IMR-90 (cell line): ENCODE data around the gene TBCD. TPM values are rescaled to one million over a fixed set of nuclear protein-coding genes. Genes with fewer than 3 reads are reported as not detected.

Experiments used
- ATAC-seq: fragments of 200-7000 bp; cut with Tn5 transposase; 2 replicates; pipeline ENCODE4 v1.9.1; 2020; ENCODE audit warnings: low read depth, mild to moderate bottlenecking, moderate library complexity
- BruUV-seq: library from RNA; stranded (reverse); fragments of 400-500 nt; replicated peaks from 2 replicates; lab custom pipeline; 2021; lab: Mats Ljungman, UMichigan
- CTCF ChIA-PET: fragments of 300-600 bp; formaldehyde crosslinking; extraction: SDS; loops from one replicate; lab custom pipeline; 2021; ENCODE audit warnings: antibody characterized with exemption; lab: Yijun Ruan, JAX
- POLR2A ChIA-PET: fragments of 300-600 bp; sonication (Branson Sonifier 250); formaldehyde crosslinking; loops from one replicate; lab custom pipeline; 2022; ENCODE audit warnings: antibody characterized with exemption; ENCODE audit not compliant: unreplicated experiment; lab: Charles Lee
- DNase-seq: peaks from one replicate; pipeline ENCODE4 v3.0.0; 2013
- H2AFZ ChIP-seq: replicated peaks from 2 replicates; pipeline ENCODE3; 2013; ENCODE audit warnings: low read length, mild to moderate bottlenecking; ENCODE audit not compliant: poor library complexity
- H2AK5ac ChIP-seq: 2 replicates; pipeline ENCODE4 v1.6.1; 2013; ENCODE audit warnings: low read depth, low read length, inconsistent platforms
- H2AK9ac ChIP-seq: replicated peaks from 2 replicates; pipeline ENCODE3; 2013; ENCODE audit warnings: mild to moderate bottlenecking, low read depth, low read length, moderate library complexity; ENCODE audit not compliant: poor library complexity
- H2BK120ac ChIP-seq: 2 replicates; pipeline ENCODE4 v1.6.1; 2013; ENCODE audit warnings: low read depth, low read length, inconsistent platforms
- H2BK15ac ChIP-seq: 3 replicates; pipeline ENCODE4 v1.6.1; 2013; ENCODE audit warnings: low read depth, low read length, inconsistent platforms
- H2BK20ac ChIP-seq: 2 replicates; pipeline ENCODE4 v1.6.1; 2013; ENCODE audit warnings: low read depth, mild to moderate bottlenecking, inconsistent platforms, low read length, moderate library complexity
- H2BK5ac ChIP-seq: 2 replicates; pipeline ENCODE4 v1.6.1; 2013; ENCODE audit warnings: mild to moderate bottlenecking, low read depth, low read length, inconsistent platforms; ENCODE audit not compliant: poor library complexity, severe bottlenecking
- H3K14ac ChIP-seq: replicated peaks from 2 replicates; pipeline ENCODE4 v1.6.1; 2013; ENCODE audit warnings: low read depth, low read length, inconsistent platforms
- H3K18ac ChIP-seq: 2 replicates; pipeline ENCODE4 v1.6.1; 2013; ENCODE audit warnings: low read depth, low read length, control low read depth
- H3K23ac ChIP-seq: 2 replicates; pipeline ENCODE4 v1.6.1; 2013; ENCODE audit warnings: low read depth, low read length, inconsistent platforms
- H3K27ac ChIP-seq: 2 replicates; pipeline ENCODE4 v1.5.1; 2013; ENCODE audit warnings: mild to moderate bottlenecking, control low read depth, low read length; ENCODE audit not compliant: insufficient read depth
- H3K27me3 ChIP-seq: 2 replicates; pipeline ENCODE4 v1.6.1; 2013; ENCODE audit warnings: low read length; ENCODE audit not compliant: control insufficient read depth, insufficient read depth
- H3K36me3 ChIP-seq: 2 replicates; pipeline ENCODE4 v1.6.1; 2013; ENCODE audit warnings: low read length, mixed read lengths; ENCODE audit not compliant: control insufficient read depth, insufficient read depth
- H3K4ac ChIP-seq: 2 replicates; pipeline ENCODE4 v1.6.1; 2013; ENCODE audit warnings: low read depth, low read length, inconsistent platforms
- H3K4me1 ChIP-seq: 2 replicates; pipeline ENCODE4 v1.6.1; 2013; ENCODE audit warnings: low read length, mixed read lengths; ENCODE audit not compliant: control insufficient read depth, insufficient read depth
- H3K4me2 ChIP-seq: 2 replicates; pipeline ENCODE4 v1.6.1; 2013; ENCODE audit warnings: low read depth, mild to moderate bottlenecking, control low read depth, low read length, moderate library complexity
- H3K4me3 ChIP-seq: 2 replicates; pipeline ENCODE4 v1.5.1; 2013; ENCODE audit warnings: low read depth, mild to moderate bottlenecking, control low read depth, low read length, moderate library complexity; ENCODE audit not compliant: insufficient read depth
- H3K56ac ChIP-seq: 2 replicates; pipeline ENCODE4 v1.6.1; 2013; ENCODE audit warnings: low read length, inconsistent platforms; ENCODE audit not compliant: insufficient read depth; ENCODE audit errors: extremely low read depth
- H3K79me1 ChIP-seq, 2 experiments: 2 replicates each; pipeline ENCODE4 v1.6.1; 2013; ENCODE audit warnings: low read length in 2 of 2, inconsistent platforms in 1 of 2, low read depth in 1 of 2
- H3K9ac ChIP-seq: 2 replicates; pipeline ENCODE4 v1.6.1; 2013; ENCODE audit warnings: low read depth, low read length, control low read depth
- H3K9me1 ChIP-seq: 2 replicates; pipeline ENCODE4 v1.6.1; 2013; ENCODE audit warnings: low read length, inconsistent platforms; ENCODE audit not compliant: insufficient read depth
- H3K9me3 ChIP-seq: 2 replicates; pipeline ENCODE4 v1.6.1; 2013; ENCODE audit warnings: low read length; ENCODE audit not compliant: control insufficient read depth, insufficient read depth
- H4K20me1 ChIP-seq: 2 replicates; pipeline ENCODE4 v1.6.1; 2013; ENCODE audit warnings: low read length, inconsistent platforms; ENCODE audit not compliant: insufficient read depth
- H4K5ac ChIP-seq: 2 replicates; pipeline ENCODE4 v1.6.1; 2013; ENCODE audit warnings: mild to moderate bottlenecking, low read depth, low read length, control low read depth
- H4K8ac ChIP-seq, 2 experiments: 2 replicates each; pipeline ENCODE4 v1.6.1; 2013; ENCODE audit warnings: low read depth in 2 of 2, low read length in 2 of 2, control low read depth in 1 of 2, inconsistent platforms in 1 of 2
- H4K91ac ChIP-seq: 2 replicates; pipeline ENCODE4 v1.6.1; 2013; ENCODE audit warnings: low read depth, low read length, inconsistent platforms; ENCODE audit not compliant: insufficient read depth
- FOS ChIP-seq: fragments of 150-350 bp; IDR thresholded peaks from 2 replicates; pipeline ENCODE4 v1.6.1; 2016; ENCODE audit warnings: low read depth, low read length
- MAZ ChIP-seq: IDR thresholded peaks from 2 replicates; pipeline ENCODE4 v1.6.1; 2012; ENCODE audit warnings: low read depth, mild to moderate bottlenecking, low read length, improper control_type of control experiment, moderate library complexity, borderline replicate concordance
- NFE2L2 ChIP-seq: fragments of 150-350 bp; IDR thresholded peaks from 2 replicates; pipeline ENCODE4 v1.6.1; 2016; ENCODE audit warnings: low read depth, mild to moderate bottlenecking, low read length
- POLR2A ChIP-seq: IDR thresholded peaks from 2 replicates; pipeline ENCODE4 v1.6.1; 2012; ENCODE audit warnings: mild to moderate bottlenecking, low read depth, low read length
- RAD21 ChIP-seq: IDR thresholded peaks from 2 replicates; pipeline ENCODE4 v1.6.1; 2012; ENCODE audit warnings: low read length, improper control_type of control experiment
- WGBS, 2 experiments: methylation state at CpG; one replicate each; pipeline versions ENCODE4 v1.1.5 to v1.1.7; 2013; ENCODE audit warnings: missing lambda C conversion rate in 2 of 2; ENCODE audit not compliant: insufficient read length in 1 of 2; ENCODE audit errors: extremely low coverage in 2 of 2; 5-methylcytosine and 5-hydroxymethylcytosine counted together
- dilution Hi-C: fragments of 300-500 bp; cut with HindIII; formaldehyde crosslinking; loops from one replicate; pipeline ENCODE4 v1.14.3; 2018; ENCODE audit warnings: low sequenced_read_pairs; ENCODE audit not compliant: unreplicated experiment
- in situ Hi-C: fragments of 300-500 bp; cut with MboI; formaldehyde crosslinking; loops from 3 replicates; pipeline ENCODE4 v1.14.3; 2019; ENCODE audit warnings: low sequenced_read_pairs, inconsistent platforms, mixed read lengths
- intact Hi-C: fragments of 100-400 bp; cut with micrococcal nuclease; formaldehyde crosslinking; loops from 2 replicates; pipeline ENCODE4 v1.10.0; 2022
- polyA plus RNA-seq, 3 experiments: library from polyadenylated mRNA; depleted of rRNA; stranded (reverse); fragments of >200 nt; gene quantifications; 2 replicates each; pipeline ENCODE4 v1.2.3, GENCODE V29; 2012; ENCODE audit warnings: low replicate concordance in 1 of 3
- total RNA-seq: library from RNA; depleted of rRNA; stranded (reverse); fragments of >200 nt; gene quantifications from 2 replicates; pipeline ENCODE4 v1.2.3, GENCODE V29; 2012
- TF ChIP-seq, protein P1 (sequence below): conservative IDR thresholded peaks from 2 replicates; pipeline ENCODE4 v1.5.1; 2012; ENCODE audit warnings: mild to moderate bottlenecking, low read depth, low read length, improper control_type of control experiment
- TF ChIP-seq, protein P2 (sequence below): fragments of 150-350 bp; IDR thresholded peaks from 2 replicates; pipeline ENCODE4 v1.6.1; 2017; ENCODE audit warnings: mild to moderate bottlenecking, antibody characterized with exemption, low read length, low read depth

TBCD gene
- total and polyA plus RNA-seq, 2 of the 4 experiments (the other 2 are of a cell fraction) = 21.9 to 54.5 TPM

DNA sequence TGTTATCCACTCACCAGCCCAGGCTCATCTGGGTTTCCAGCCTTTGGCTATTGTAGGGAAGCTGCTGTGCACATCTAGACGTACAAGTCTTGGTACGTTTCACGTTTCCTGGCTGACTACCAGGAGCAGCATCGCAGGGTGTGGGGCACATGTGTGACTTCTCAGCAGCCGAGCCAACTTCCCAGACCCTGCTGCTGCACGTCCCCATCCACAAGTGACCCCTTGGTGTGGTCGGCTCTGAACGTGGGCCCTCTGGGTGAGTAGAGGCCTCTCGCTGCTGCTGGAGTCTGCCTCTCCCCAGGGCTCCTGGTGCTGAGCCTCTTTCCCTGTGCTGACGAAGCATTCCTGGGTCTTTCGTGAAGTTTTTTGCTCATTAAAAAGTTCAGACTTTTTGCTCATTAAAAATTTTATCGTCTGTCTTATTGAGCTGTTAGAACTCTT is 158.2 kb downstream of the TBCD start:
- DNase-seq = no peak
- CTCF ChIA-PET = interaction anchor here (0.6 kb wide), 1 partner anchor 101 kb away, joined by 4 read pairs; no protein-coding TSS in a partner anchor
- no peak overlapping the region for H2BK20ac ChIP-seq
- TF ChIP-seq, protein P1, sequence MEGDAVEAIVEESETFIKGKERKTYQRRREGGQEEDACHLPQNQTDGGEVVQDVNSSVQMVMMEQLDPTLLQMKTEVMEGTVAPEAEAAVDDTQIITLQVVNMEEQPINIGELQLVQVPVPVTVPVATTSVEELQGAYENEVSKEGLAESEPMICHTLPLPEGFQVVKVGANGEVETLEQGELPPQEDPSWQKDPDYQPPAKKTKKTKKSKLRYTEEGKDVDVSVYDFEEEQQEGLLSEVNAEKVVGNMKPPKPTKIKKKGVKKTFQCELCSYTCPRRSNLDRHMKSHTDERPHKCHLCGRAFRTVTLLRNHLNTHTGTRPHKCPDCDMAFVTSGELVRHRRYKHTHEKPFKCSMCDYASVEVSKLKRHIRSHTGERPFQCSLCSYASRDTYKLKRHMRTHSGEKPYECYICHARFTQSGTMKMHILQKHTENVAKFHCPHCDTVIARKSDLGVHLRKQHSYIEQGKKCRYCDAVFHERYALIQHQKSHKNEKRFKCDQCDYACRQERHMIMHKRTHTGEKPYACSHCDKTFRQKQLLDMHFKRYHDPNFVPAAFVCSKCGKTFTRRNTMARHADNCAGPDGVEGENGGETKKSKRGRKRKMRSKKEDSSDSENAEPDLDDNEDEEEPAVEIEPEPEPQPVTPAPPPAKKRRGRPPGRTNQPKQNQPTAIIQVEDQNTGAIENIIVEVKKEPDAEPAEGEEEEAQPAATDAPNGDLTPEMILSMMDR = no peak
- TF ChIP-seq, protein P2, sequence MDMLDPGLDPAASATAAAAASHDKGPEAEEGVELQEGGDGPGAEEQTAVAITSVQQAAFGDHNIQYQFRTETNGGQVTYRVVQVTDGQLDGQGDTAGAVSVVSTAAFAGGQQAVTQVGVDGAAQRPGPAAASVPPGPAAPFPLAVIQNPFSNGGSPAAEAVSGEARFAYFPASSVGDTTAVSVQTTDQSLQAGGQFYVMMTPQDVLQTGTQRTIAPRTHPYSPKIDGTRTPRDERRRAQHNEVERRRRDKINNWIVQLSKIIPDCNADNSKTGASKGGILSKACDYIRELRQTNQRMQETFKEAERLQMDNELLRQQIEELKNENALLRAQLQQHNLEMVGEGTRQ = no peak
- TF ChIP-seq NFE2L2 = no peak
- TF ChIP-seq RAD21 = no peak
- TF ChIP-seq FOS = no peak
- no peak for TF ChIP-seq MAZ
- TF ChIP-seq POLR2A = no peak
- WGBS, 2 experiments = 64% methylated on average over 7 of the region's 12 CpGs; no CpG with 5 or more reads in 1 of the 2 experiments
- H3K14ac ChIP-seq = no peak overlapping the region
- in situ Hi-C loops (no loop called here), dilution Hi-C loops (no loop called here), intact Hi-C loops (no loop called here)
- H3K79me1 ChIP-seq = 0 out of 4 replicates have a peak, but pooled peaks cover 0 to 2% of the 10 kb centered on the region in 2 experiments
- H3K9ac ChIP-seq = no peak overlapping the region
- no peak overlapping the region for H4K8ac ChIP-seq
- H3K4me2 ChIP-seq = no peak overlapping the region
- no peak overlapping the region for H4K5ac ChIP-seq
- no peak overlapping the region for H3K18ac ChIP-seq
- BruUV-seq = no TSS peak
- H3K4me3 ChIP-seq = no peak overlapping the region
- H2AK5ac ChIP-seq = no peak overlapping the region
- no peak for ATAC-seq
- no peak overlapping the region for H3K27ac ChIP-seq
- H3K4me1 ChIP-seq = no peaks in the 10 kb centered on the region
- no peak overlapping the region for H3K56ac ChIP-seq
- H2AK9ac ChIP-seq = no peak overlapping the region
- no peak overlapping the region for H2AFZ ChIP-seq
- H3K9me1 ChIP-seq = no peaks in the 10 kb centered on the region; the same call in 1 of the 2 replicates
- H3K36me3 ChIP-seq = peaks cover 19% of the 10 kb centered on the region
- no peak overlapping the region for H3K23ac ChIP-seq
- no peak overlapping the region for H3K4ac ChIP-seq
- POLR2A ChIA-PET = no interaction called here
- H3K27me3 ChIP-seq = no peaks in the 10 kb centered on the region
- H4K91ac ChIP-seq = no peak overlapping the region
- H2BK15ac ChIP-seq = no peak overlapping the region
- no peak overlapping the region for H2BK5ac ChIP-seq
- no peaks in the 10 kb centered on the region; the same call in none of the 2 replicates for H4K20me1 ChIP-seq
- no peaks in the 10 kb centered on the region for H3K9me3 ChIP-seq
- no peak overlapping the region for H2BK120ac ChIP-seq
